Urothelium cell line (cell line): ENCODE measurements around the gene RLN3.
"Not testable (repeated sequence)": the region's sequence is repeated elsewhere in the genome, so short reads cannot be mapped to it uniquely, and the experiment has no call there.

Experiments
- DNase-seq: peaks from one replicate; pipeline ENCODE4 v3.0.0; 2011; ENCODE audit warnings: low spot score, mixed read lengths
- FAIRE-seq: peaks from 2 replicates; lab custom pipeline; 2011; peaks lifted over from hg19 to GRCh38; lab: Jason Lieb, UNC

RLN3 gene

DNA sequence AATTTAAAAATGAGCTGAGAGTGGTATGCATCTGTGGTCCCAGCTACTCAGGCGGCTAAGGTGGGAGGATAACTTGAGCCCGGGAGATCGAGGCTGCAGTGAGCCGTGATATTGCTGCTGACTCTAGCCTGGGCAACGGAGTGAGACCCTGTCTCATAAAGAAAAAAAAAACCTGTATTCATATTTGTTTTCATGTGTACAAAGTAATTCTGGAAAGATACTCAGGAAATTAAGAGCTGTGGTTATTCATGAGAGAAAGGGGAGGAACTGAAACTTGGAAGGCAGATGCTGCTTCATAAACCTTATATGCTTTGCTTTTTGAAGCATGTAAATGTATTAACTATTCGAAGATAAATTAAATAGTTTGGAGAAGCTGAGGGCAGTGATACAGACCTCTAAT lies 8.8 kb upstream of the RLN3 start:
- FAIRE-seq (no peak), DNase-seq (no peak)

GRCh38 chr19:14019739-14020138 lies 8.2 kb upstream of the RLN3 start:
- FAIRE-seq: not testable (repeated sequence)

GRCh38 chr19:14021474-14021873 lies 6.5 kb upstream of the RLN3 start:
- FAIRE-seq (no peak), DNase-seq (no peak)

More at GRCh38 chr19:14019739-14020138, 8.2 kb upstream of the RLN3 start:
- DNase-seq: not testable (repeated sequence)

- FAIRE-seq (no peak), DNase-seq (no peak)
These were observed 5.5 kb upstream of the RLN3 start for GRCh38 chr19:14022469-14022868.

- FAIRE-seq: no peak
- DNase-seq: peak; percentile 39
These were observed 4.3 kb upstream of the RLN3 start for GRCh38 chr19:14023404-14024235.

DNA sequence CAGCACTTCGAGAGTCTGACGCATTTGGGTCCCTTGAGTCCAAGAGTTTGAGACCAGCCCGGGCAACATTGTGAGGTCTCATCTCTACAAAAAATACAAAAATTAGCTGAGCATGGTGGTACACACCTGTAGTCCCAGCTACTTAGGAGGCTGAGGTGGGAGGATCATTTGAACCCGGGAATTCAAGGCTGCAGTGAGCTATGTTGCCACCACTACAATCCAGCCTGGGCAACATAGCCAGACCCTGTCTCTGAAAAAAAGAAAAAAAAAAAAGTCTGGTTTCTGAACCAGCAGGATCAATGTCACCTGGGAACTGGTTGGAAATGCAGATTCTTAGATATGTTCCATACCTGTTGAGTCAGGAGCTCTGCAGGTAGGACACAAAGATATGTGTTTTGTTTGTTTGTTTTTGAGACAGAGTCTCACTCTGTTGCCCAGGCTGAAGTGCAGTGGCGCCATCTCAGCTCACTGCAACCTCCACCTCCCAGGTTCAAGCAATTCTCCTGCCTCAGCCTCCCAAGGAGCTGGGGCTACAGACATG lies 1.2 kb upstream of the RLN3 start:
- DNase-seq, FAIRE-seq: not testable (repeated sequence)

DNA sequence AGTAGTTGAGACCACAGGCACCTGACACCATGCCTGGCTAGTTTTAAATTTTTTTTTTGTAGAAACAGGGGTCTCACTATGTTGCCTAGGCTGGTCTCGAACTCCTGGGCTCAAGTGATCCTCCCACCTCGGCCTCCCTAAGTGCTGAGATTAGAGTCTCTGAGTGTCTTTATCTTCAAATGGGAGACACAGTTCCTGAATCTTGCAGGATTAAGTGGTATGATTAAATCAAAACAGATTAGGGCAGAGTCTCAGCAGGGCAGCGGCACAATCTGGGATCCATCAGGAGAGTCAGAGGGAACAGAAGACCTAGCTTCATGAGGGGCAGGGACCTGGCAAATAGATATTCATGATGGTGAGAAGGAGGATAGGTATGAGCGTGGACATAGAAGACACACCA lies 953 bp downstream of the RLN3 start:
- DNase-seq: no peak
- no peak for FAIRE-seq

- FAIRE-seq (no peak), DNase-seq (no peak)
These were observed 3.2 kb downstream of the RLN3 start for GRCh38 chr19:14030997-14031718.

- no peak for FAIRE-seq
- DNase-seq: peak; percentile 61
These were observed 4.0 kb downstream of the RLN3 start, which contains the start of gene IL27RA for GRCh38 chr19:14031719-14032480. Gene IL27RA, plus strand, starts transcription at chr19:14031762. Its CDS starts 111 bp downstream, at chr19:14031873.

DNA sequence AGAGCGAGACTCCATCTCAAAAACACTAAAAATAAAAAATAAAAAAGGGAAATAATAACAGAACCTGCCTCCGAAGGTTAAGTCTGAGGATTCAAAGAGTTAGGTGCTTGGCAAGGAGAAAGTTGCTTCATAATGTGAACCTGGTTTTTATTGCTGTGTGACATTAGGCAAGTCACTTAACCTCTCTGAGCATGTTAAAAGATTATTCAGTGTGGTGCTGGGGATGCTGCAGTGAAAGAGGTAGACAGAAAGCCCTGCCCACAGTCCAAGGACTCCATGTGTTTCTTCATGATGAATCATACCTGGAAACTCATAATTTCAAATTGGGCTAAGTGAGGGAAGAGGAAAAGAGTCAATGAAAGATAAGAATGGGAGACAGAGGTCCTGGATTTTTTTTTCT lies 6.0 kb downstream of the RLN3 start:
- FAIRE-seq (no peak), DNase-seq (no peak)

DNA sequence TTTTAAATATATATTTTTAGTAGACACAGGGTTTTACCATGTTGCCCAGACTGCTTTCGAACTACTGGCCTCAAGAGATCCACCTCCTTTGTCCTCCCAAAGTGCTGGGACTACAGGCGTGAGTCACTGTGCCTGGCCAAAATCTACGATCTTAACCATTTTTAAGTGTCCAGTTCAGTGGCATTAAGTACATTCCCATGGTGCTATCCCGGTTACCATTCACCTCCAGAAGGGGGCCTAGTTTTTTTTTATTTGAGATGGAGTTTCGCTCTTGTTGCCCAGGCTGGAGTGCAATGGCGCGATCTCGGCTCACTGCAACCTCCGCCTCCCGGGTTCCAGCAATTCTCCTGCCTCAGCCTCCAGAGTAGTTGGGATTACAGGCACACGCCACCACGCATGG lies 7.2 kb downstream of the RLN3 start:
- not testable (repeated sequence) for FAIRE-seq, DNase-seq

- FAIRE-seq: no peak
- no peak for DNase-seq
These were observed 7.8 kb downstream of the RLN3 start for GRCh38 chr19:14035706-14036105.

GRCh38 chr19:14039181-14039580 lies 11.2 kb downstream of the RLN3 start:
- DNase-seq: no peak
- FAIRE-seq: no peak

DNA sequence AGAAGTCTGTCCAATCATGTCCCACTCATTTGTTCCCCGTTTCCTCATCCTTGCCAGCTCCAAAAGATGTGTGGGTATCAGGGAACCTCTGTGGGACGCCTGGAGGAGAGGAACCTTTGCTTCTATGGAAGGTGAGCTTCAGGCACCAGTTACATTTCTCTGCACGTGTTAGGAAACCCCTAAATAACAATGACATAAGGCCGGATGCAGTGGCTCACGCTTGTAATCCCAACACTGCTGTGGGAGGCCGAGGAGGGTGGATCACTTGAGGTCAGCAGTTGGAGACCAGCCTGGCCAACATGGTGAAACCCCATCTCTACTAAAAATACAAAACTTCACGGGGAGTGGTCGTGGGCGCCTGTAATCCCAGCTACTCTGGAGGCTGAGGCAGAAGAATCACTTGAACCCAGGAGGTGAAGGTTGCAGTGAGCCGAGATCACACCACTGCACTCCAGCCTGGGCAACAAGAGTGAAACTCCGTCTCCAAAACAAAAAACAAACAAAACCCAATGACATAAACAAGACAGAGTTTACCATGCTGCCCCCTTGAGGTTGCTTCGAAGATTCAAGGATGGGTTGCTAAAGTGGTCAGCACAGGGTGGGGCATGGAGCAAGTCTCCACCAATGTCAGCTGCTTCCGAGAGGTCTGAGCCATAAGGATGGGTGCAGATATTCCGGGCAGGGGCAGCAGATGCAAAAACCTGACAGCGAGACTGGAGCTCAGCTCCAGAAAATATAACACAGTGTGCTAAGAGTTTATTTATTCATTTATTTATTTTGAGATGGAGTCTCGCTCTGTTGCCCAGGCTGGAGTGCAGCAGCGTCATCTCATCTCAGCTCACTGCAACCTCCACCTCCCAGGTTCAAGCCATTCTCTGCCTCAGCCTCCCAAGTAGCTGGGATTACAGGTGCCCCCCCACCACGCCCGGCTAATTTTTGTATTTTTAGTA lies 15.0 kb downstream of the RLN3 start:
- FAIRE-seq, DNase-seq: not testable (repeated sequence)

DNA sequence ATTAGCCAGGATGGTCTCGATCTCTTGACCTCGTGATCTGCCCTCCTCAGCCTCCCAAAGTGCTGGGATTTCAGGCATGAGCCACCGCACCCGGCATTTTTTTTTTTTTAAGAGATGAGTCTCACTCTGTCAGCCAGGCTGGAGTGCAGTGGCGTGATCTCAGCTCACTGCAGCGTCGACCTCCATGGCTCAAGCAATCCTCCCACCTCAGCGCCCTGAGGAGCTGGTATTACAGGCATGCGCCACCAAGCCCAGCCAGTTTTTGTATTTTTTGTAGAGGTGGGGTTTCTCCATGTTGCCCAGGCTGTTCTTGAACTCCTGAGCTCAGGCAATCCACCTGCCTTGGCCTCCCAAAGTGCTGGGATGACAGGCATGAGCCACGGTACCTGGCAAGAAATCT lies 19.9 kb downstream of the RLN3 start:
- not testable (repeated sequence) for DNase-seq, FAIRE-seq

DNA sequence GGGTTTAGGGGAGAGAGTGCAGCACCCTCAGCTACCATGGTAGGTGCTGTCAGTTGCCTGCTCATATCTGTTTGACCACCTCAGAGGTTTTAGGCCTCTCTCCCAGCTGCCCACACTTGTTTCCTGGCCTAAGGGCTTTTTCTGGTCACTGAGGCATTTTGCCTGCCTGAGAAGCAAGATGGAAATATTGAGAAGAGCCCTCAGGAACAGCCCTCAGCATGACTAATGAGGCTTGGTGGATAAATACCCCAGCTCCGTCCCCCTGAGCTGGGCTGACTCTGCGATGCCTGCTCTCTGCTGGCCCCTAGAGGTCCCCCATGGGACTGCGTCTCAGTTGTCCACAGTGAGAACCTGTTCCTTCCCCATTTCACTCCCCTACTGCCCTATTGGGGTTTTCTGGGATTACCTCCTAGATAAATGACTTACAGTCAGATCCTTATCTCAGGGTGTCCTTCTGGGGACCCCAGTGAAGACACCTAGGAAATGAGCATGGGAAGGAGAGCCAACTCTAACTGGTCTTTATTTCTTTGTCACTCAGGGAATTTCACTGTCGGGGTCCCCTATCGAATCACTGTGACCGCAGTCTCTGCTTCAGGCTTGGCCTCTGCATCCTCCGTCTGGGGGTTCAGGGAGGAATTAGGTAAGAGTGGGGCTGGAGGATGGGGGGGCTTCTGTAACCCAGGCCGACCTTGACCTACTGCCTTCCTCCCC lies 20.6 kb downstream of the RLN3 start:
- DNase-seq (peak; percentile 37), FAIRE-seq (no peak)

DNA sequence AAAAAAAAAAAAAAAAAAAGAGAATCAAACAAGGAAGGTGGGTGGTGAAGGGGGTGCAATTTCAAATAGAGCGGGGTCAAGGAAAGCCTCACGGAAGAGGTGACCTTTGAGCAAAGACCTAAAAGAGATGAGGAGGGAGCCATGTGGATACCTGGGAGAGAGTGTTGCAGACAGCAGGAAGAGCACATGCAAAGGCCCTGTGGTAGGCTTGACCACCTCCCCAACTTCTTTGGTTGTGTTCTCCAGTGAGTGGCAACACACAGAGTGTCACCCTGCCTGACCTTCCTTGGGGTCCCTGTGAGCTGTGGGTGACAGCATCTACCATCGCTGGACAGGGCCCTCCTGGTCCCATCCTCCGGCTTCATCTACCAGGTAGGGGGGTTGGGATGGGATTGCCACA lies 22.6 kb downstream of the RLN3 start:
- DNase-seq: no peak
- no peak for FAIRE-seq

DNA sequence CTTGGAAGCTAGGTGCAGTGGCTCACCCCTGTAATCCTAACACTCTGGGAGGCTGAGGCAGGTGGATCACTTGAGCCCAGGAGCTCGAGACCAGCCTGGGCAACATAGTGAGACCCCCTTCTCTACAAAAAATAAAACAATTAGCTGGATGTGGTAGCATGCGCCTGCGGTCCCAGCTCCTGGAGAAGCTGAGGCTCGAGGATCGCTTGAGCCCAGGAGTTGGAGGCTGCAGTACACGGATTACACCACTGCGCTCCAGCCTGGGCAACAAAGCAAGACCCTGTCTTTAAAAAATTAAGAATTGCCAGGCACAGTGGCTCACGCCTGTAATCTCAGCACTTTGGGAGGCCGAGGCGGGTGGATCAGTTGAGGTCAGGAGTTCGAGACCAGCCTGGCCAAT lies 23.0 kb downstream of the RLN3 start:
- not testable (repeated sequence) for DNase-seq, FAIRE-seq

GRCh38 chr19:14051980-14052379 lies 24.0 kb downstream of the RLN3 start:
- FAIRE-seq: no peak
- no peak for DNase-seq
